Measurements from ENCODE around the gene ZNF543. TPM values are rescaled to one million over a fixed set of nuclear protein-coding genes. Genes with fewer than 3 reads are reported as not detected.
"Not testable (repeated sequence)": the region's sequence is repeated elsewhere in the genome, so short reads cannot be mapped to it uniquely, and the experiment has no call there.

The ZNF543 gene
- total RNA-seq, result 1 to 10 TPM; 2.8 to 3.5 TPM
- long read RNA-seq, partial matches to known transcripts, result 0 of 1 reads
- long read RNA-seq, other reads (novel, unspliced or antisense), result 1 of 1 reads

DNA sequence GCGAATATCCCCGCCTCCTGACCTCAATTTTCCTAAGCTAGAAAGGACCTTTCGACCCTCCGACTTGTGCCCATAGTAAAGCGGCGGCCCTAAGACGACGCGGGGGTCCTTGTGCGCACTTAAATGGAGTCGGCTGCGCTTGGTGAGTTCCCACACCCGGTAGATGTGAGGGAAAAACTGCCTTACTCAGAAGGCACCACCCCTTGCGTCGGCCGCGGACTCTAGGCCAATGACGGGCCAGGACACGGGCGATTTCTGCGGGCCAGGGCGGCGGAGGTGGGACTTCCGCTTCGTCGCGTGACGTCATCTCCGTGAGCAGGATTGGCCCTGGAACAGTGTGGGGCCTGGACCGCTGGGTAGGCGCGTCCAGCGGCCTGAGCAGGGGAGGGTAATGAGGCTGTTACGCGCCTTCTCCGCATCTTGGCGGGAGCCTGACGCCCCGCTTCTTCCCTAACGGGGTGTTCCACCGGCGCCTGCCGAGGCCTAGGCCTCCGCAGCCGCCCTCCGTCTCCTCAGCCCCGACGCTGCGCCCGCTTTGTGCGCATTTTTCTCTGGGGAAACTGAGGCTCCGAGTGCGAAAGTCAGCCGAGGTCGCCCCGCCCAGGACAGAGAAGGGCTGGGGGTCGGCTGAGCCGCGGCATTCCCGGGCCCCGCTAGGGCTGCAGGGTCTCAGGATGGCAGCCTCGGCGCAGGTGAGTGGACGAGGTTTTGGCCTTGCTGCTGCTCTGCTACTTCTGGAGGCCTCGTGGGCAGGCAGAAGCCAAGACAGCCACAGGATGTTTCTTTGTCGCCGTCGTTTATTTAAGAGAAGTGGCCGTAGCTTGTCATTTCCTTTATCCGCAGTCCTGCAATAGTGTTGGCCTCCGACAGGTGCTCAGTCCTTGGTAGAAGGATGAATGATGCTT, at the start of gene ZNF543:
TSS of gene ZNF543 (plus strand) at position 293 of the 905 bp plus-strand sequence. CDS start at position 675, 382 bp downstream.
- intact Hi-C loops (cut with DNase I, micrococcal nuclease), result no loop called here
- ATAC-seq, result peak; percentile 100

DNA sequence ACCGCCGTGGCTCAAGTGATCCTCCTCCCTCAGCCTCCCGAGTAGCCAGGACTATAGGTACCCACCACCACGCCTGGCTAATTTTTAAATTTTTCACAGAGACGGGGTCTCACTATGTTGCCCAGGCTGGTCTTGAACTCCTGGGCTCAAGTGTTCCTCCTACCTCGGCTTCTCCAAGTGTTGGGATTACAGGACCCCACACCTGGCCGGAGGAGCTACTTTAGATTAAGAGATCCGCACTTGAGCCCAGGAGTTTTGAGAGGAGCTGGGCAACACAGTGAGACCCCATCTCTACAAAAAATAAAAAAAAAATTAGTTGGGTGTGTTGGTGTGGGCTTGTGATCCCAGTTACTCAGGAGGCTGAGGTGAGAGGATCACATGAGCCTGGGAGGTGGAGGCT, 49.0 kb upstream of the ZNF543 start:
- no peak for ATAC-seq
- no peak for DNase-seq
- intact Hi-C loops (cut with DNase I, micrococcal nuclease), result no loop called here

More for the DNA sequence above, at the start of gene ZNF543:
- DNase-seq, result peak; percentile 96 to 98

DNA sequence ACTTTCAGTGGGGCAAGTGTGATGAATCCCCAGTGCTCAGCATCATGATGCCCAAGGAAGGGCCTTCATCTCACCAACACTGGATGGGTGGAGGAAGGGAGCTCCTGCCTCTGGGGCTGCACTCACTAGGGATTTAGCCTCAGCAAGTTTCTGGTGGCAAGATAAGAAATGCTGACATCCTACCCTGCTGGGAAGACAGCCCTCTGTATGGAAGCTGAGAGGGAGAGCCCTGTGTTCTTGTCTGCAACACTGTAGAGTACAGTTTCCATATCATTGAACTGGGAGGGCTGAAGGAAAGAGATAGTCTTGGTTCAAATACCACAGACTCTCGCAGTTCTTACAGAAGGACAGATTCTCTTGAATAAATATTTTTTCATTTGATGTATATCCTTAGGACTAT, 47.3 kb upstream of the ZNF543 start:
- DNase-seq, result no peak
- intact Hi-C loops (cut with DNase I, micrococcal nuclease), result no loop called here

DNA sequence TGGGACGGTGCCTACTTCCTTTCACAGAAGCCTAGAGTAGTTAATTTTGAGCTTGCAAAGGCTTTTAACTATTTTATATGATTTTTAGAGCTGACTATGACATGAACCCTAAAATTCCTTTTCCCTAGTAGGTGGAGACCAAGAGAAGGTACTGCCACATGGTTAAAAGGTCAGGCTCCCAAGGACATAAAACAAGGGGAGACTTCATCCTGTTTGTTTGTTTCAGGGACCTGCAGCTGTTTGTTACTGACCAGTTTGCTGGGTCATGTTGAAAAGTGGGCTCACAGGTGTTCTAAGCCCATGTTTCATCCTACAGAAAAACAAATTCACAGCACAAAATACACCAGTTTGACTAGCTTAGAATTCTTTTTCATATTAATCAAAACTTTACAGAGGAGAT, 43.8 kb upstream of the ZNF543 start:
- intact Hi-C loops (cut with DNase I, micrococcal nuclease), result no loop called here
- DNase-seq (no peak), ATAC-seq (no peak)

More for the DNA sequence above, 47.3 kb upstream of the ZNF543 start:
- no peak for ATAC-seq

DNA sequence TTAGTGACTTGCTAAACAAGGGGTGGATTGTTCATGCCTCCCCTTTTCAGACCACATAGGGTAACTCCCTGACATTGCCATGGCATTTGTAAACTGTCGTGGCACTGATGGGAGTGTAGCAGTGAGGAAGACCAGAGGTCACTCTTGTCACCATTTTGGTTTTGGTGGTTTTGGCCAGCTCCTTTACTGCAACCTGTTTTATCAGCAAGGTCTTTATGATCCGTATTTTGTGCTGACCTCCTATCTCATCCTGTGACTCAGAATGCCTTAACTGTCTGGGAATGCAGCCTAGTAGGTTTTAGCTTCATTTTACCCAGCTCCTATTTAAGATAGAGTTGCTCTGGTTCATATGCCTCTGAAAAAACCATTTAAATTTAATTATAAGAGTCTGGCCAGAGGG, 41.8 kb upstream of the ZNF543 start:
- ATAC-seq; DNase-seq; intact Hi-C loops (cut with DNase I, micrococcal nuclease): not testable (repeated sequence)

GRCh38 chr19:57279418-57280164, 40.7 kb upstream of the ZNF543 start:
- peak; percentile 91 for ATAC-seq
- intact Hi-C loops (cut with DNase I, micrococcal nuclease), result loop anchor here in 1 of 2 donors (5.0 kb wide), 1 partner anchor 37 kb away; the partner anchor contains the start of gene ZNF805
- peak; percentile 89 to 95 for DNase-seq

GRCh38 chr19:57280165-57280961, 39.9 kb upstream of the ZNF543 start, which contains the start of gene ZNF460:
TSS of gene ZNF460 (plus strand) at chr19:57280485. CDS start at chr19:57280807, 322 bp downstream.
- intact Hi-C loops (cut with DNase I, micrococcal nuclease), result loop anchor here in 1 of 2 donors (5.0 kb wide), 1 partner anchor 38 kb away; the partner anchor contains the start of gene ZNF805
- peak; percentile 96 for ATAC-seq
- peak; percentile 97 to 98 for DNase-seq

DNA sequence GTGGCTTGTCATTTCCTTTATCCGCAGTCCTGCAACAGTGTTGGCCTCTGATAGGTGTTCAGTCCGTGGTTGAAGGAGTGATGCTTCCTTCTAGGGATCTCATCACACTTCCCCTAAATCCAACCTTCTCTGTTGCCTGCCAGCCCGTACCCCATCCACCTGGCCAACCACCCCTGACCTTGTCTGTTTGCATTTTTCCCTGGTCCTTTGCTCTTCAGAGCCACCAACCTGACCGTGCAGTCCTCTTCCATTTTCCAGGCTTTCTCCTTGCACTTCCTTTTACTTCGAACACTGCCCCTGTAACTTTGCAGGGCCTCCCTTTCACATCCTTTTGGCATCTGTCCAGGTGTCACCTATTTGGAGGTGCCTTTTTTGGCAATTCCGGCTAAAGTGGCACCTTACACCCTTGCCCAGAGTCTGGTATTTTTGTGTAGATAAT, 39.3 kb upstream of the ZNF543 start:
- no peak for ATAC-seq
- intact Hi-C loops (cut with DNase I, micrococcal nuclease), result loop anchor here in 1 of 2 donors (5.0 kb wide), 1 partner anchor 39 kb away; the partner anchor contains the start of gene ZNF805
- DNase-seq, result peak in 1 of 2 donors; percentile 11

GRCh38 chr19:57282011-57282643, 38.1 kb upstream of the ZNF543 start:
- no peak for ATAC-seq
- DNase-seq, result no peak
- intact Hi-C loops (cut with DNase I, micrococcal nuclease), result loop anchor here in 1 of 2 donors (5.0 kb wide), 1 partner anchor 40 kb away; the partner anchor contains the start of gene ZNF805

DNA sequence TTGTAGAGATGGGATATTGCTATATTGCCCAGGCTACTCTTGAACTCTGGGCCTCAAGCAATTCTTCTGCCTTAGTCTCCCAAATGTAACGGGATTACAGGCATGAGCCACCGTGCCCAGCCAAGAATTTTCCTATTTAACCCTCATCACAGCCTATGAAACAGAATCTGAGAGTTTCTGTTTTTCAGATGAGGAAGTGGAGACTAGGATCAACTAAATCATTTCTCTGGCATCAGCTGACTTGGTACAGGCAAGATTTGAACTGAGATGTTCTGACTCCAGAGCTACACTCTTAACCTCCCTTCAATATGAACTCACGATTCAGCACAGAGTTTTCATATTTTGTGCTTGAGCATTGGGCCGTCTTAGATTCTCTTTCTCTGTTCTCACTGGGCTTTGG, 31.9 kb upstream of the ZNF543 start:
- DNase-seq (no peak), ATAC-seq (no peak)
- intact Hi-C loops (cut with DNase I, micrococcal nuclease), result no loop called here

- ATAC-seq (no peak), DNase-seq (no peak)
- intact Hi-C loops (cut with DNase I, micrococcal nuclease), result no loop called here
Observed at GRCh38 chr19:57290970-57291369, 29.3 kb upstream of the ZNF543 start.

DNA sequence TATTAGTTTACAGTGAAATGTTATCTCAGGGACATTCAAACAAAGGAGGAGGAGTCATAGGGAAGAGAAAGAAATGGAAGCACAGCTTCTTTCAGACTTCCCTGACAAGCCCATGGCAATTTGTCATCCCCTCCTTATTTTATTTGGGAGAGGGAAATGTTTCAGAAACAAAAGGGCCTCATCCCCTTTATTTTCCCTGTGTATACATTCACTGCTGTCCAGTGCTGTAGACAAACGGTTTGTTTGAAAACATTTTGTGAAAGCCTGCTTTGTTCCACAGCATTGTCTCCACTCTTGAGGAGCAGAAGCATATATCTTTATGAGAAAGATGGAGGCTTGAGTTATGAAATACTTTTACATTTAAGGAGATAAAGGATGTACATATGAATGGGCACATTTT, 27.7 kb upstream of the ZNF543 start:
- no peak for DNase-seq
- ATAC-seq, result no peak
- intact Hi-C loops (cut with DNase I, micrococcal nuclease), result no loop called here

- intact Hi-C loops (cut with DNase I, micrococcal nuclease), result no loop called here
- DNase-seq, result no peak
- no peak for ATAC-seq
Observed at GRCh38 chr19:57293719-57294118, 26.6 kb upstream of the ZNF543 start.

DNA sequence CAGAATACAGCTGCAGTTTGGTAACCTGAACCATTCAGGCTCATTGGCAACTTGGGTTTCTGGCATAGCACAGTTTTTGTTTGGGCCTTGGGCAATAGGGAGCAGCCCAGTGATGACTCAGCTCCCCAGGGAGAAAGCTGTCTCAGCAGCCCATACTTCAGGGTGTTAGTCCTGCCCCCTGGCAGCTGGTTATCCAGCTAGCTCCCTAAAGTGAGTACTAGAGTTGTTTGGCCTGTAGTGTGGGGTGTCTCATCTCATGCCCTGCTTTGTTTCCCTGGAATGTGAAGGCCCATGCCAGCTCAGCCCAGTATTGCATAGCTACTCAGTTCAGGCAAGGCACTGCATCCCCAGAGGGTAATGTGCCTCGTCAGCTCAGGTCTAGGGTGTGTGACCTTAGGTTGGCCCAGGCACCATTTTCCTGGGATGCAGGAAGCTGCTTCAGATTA, 18.2 kb upstream of the ZNF543 start:
- intact Hi-C loops (cut with DNase I, micrococcal nuclease), result no loop called here
- no peak for DNase-seq
- ATAC-seq, result peak; percentile 12

GRCh38 chr19:57302727-57303401, 17.4 kb upstream of the ZNF543 start:
- intact Hi-C loops (cut with DNase I, micrococcal nuclease), result no loop called here
- DNase-seq (no peak), ATAC-seq (no peak)

GRCh38 chr19:57305056-57305455, 15.2 kb upstream of the ZNF543 start:
- no peak for ATAC-seq
- intact Hi-C loops (cut with DNase I, micrococcal nuclease), result no loop called here
- DNase-seq, result no peak

DNA sequence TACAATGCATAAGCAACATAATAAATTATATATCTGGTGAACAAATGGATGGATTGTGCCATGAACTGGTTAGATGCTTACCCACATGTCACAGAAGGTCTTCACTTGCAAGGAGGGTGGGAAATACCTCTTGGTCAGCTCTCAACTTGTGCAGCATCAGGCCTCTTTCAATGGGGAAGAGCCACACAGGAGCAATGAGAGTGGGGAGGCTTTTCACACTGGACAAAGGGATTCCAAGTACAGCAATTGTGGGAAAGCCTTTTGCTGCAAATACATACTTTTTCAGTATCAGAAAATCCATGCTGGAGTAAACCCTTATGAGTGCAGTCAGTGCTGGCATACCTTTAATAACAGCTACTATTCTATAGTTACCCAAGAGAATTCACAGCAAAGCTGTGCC, 11.8 kb upstream of the ZNF543 start:
- no peak for DNase-seq
- ATAC-seq, result no peak
- intact Hi-C loops (cut with DNase I, micrococcal nuclease), result no loop called here
